Stimulated activated CD4-positive, alpha-beta T cell treated with anti-CD3 and anti-CD28 coated beads, Interleukin-4, amount 100 ng/mL, for 1 hour (primary cell): ENCODE results near the gene C1orf116.
A peak's percentile ranks its signal among the peaks of the same experiment; 100 is the strongest.
"Not testable (repeated sequence)": the region's sequence is repeated elsewhere in the genome, so short reads cannot be mapped to it uniquely, and the experiment has no call there.

ENCODE experiments used
- DNase-seq: peaks from one replicate; pipeline ENCODE4 v3.0.0-alpha.2; 2020

The C1orf116 gene

GRCh38 chr1:207058878-207059867 is 26.6 kb upstream of the C1orf116 start:
- no peak for DNase-seq

- no peak for DNase-seq
Measured at GRCh38 chr1:207058252-207058651, 25.7 kb upstream of the C1orf116 start.

GRCh38 chr1:207056673-207057072 is 24.1 kb upstream of the C1orf116 start:
- no peak for DNase-seq

- DNase-seq = no peak
Measured at GRCh38 chr1:207055386-207056001, 22.9 kb upstream of the C1orf116 start.

- no peak for DNase-seq
Measured at GRCh38 chr1:207054491-207054890, 21.9 kb upstream of the C1orf116 start.

GRCh38 chr1:207052911-207053769 is 20.6 kb upstream of the C1orf116 start, which contains the start of gene PFKFB2:
Gene PFKFB2 (plus strand): TSS chr1:207053275. CDS start chr1:207054718, 1,443 bp downstream.
- peak; percentile 97 for DNase-seq

GRCh38 chr1:207051191-207051943 is 18.8 kb upstream of the C1orf116 start, which contains the start of gene YOD1:
Gene YOD1 (minus strand): TSS chr1:207051208. CDS start chr1:207051030, 178 bp downstream.
- no peak for DNase-seq

GRCh38 chr1:207050480-207051190 is 18.1 kb upstream of the C1orf116 start:
- DNase-seq = peak; percentile 91

GRCh38 chr1:207049974-207050391 is 17.4 kb upstream of the C1orf116 start:
- DNase-seq = peak; percentile 39

GRCh38 chr1:207049514-207049913 is 17.0 kb upstream of the C1orf116 start:
- DNase-seq = no peak

- DNase-seq = no peak
Measured at GRCh38 chr1:207049054-207049453, 16.5 kb upstream of the C1orf116 start.

- no peak for DNase-seq
Measured at GRCh38 chr1:207048041-207048440, 15.5 kb upstream of the C1orf116 start.

- DNase-seq = no peak
Measured at GRCh38 chr1:207047505-207047904, 14.9 kb upstream of the C1orf116 start.

GRCh38 chr1:207045453-207045852 is 12.9 kb upstream of the C1orf116 start:
- no peak for DNase-seq

- DNase-seq = not testable (repeated sequence)
Measured at GRCh38 chr1:207041397-207041796, 8.8 kb upstream of the C1orf116 start.

GRCh38 chr1:207040181-207040533 is 7.6 kb upstream of the C1orf116 start:
- no peak for DNase-seq

- no peak for DNase-seq
Measured at GRCh38 chr1:207039380-207040180, 7.0 kb upstream of the C1orf116 start.

GRCh38 chr1:207036865-207037264 is 4.3 kb upstream of the C1orf116 start:
- no peak for DNase-seq

GRCh38 chr1:207035877-207036551 is 3.5 kb upstream of the C1orf116 start:
- no peak for DNase-seq

GRCh38 chr1:207034998-207035397 is 2.4 kb upstream of the C1orf116 start:
- no peak for DNase-seq
